NK-92 treated with Interleukin-12 subunit alpha and Interleukin-12 subunit beta, amount 100 ng/mL, for 24 hours (cell line): ENCODE measurements around the gene F11R.
A peak's percentile ranks its signal among the peaks of the same experiment; 100 is the strongest.
"Not testable (repeated sequence)": the region's sequence is repeated elsewhere in the genome, so short reads cannot be mapped to it uniquely, and the experiment has no call there.

ENCODE experiments used
- DNase-seq: peaks from one replicate; lab custom pipeline; 2025; lab: John Stamatoyannopoulos, UW

Gene F11R

GRCh38 chr1:161044535-161044907 is 23.6 kb upstream of the F11R start:
- DNase-seq, result no peak

- no peak for DNase-seq
These were observed 18.6 kb upstream of the F11R start for GRCh38 chr1:161039546-161039945.

GRCh38 chr1:161039154-161039545 is 18.2 kb upstream of the F11R start:
- DNase-seq, result no peak

- DNase-seq, result peak; percentile 62
These were observed 17.7 kb upstream of the F11R start, which contains the start of gene TSTD1 for GRCh38 chr1:161038523-161039153. Gene TSTD1 (minus strand): TSS chr1:161038964. CDS start chr1:161038889, 75 bp downstream.

GRCh38 chr1:161037661-161038522 is 16.9 kb upstream of the F11R start:
- DNase-seq, result no peak

GRCh38 chr1:161033751-161034150 is 12.8 kb upstream of the F11R start:
- no peak for DNase-seq

GRCh38 chr1:161032409-161032808 is 11.5 kb upstream of the F11R start:
- DNase-seq, result no peak

- no peak for DNase-seq
These were observed 10.9 kb upstream of the F11R start for GRCh38 chr1:161031874-161032273.

- not testable (repeated sequence) for DNase-seq
These were observed 8.5 kb upstream of the F11R start for GRCh38 chr1:161029466-161029865.

GRCh38 chr1:161026954-161027353 is 6.0 kb upstream of the F11R start:
- not testable (repeated sequence) for DNase-seq

- DNase-seq, result not testable (repeated sequence)
These were observed 1.5 kb upstream of the F11R start for GRCh38 chr1:161022432-161022831.

GRCh38 chr1:161021970-161022353 is 1.0 kb upstream of the F11R start:
- no peak for DNase-seq

GRCh38 chr1:161021165-161021969 is 415 bp upstream of the F11R start:
- peak; percentile 85 for DNase-seq

GRCh38 chr1:161019751-161020495 is 1.0 kb downstream of the F11R start:
- no peak for DNase-seq

GRCh38 chr1:161019111-161019660 is 1.8 kb downstream of the F11R start:
- not testable (repeated sequence) for DNase-seq

- DNase-seq, result no peak
These were observed 2.4 kb downstream of the F11R start for GRCh38 chr1:161018631-161018930.

- no peak for DNase-seq
These were observed 3.0 kb downstream of the F11R start for GRCh38 chr1:161017756-161018630.

GRCh38 chr1:161017181-161017580 is 3.8 kb downstream of the F11R start:
- not testable (repeated sequence) for DNase-seq

GRCh38 chr1:161016683-161017082 is 4.3 kb downstream of the F11R start:
- not testable (repeated sequence) for DNase-seq

GRCh38 chr1:161013488-161014230 is 7.3 kb downstream of the F11R start:
- DNase-seq, result peak; percentile 81
